WTC11 (cell line): ENCODE results near the gene NRSN1. TPM values are rescaled to one million over a fixed set of nuclear protein-coding genes. Genes with fewer than 3 reads are reported as not detected.

Experiments
- ATAC-seq: fragments of 200-7000 bp; cut with Tn5 transposase; 2 replicates; pipeline ENCODE4 v1.10.0; 2021; ENCODE audit warnings: mild to moderate bottlenecking, moderate library complexity
- CTCF ChIA-PET: fragments of 300-600 bp; sonication (Branson Sonifier 250); formaldehyde crosslinking; loops from one replicate; lab custom pipeline; 2021; ENCODE audit warnings: antibody characterized with exemption; lab: Charles Lee
- POLR2A ChIA-PET: fragments of 350-600 bp; sonication (Branson Sonifier 250); formaldehyde crosslinking; loops from one replicate; lab custom pipeline; 2021; ENCODE audit warnings: antibody characterized with exemption; lab: Charles Lee
- DNase-seq: peaks from one replicate; pipeline ENCODE4 v3.0.0; 2021; ENCODE audit warnings: low spot score
- H3K27ac Mint-ChIP-seq: 2 replicates; pipeline ENCODE4 v1.8.0; 2021; ENCODE audit warnings: mixed read lengths
- H3K27me3 Mint-ChIP-seq: 2 replicates; pipeline ENCODE4 v1.8.0; 2021; ENCODE audit warnings: low read depth, mild to moderate bottlenecking, moderate library complexity, mixed read lengths
- H3K36me3 Mint-ChIP-seq: 2 replicates; pipeline ENCODE4 v1.8.0; 2021; ENCODE audit warnings: mixed read lengths
- H3K4me1 Mint-ChIP-seq: 2 replicates; pipeline ENCODE4 v1.8.0; 2022; ENCODE audit warnings: mixed read lengths
- H3K4me3 Mint-ChIP-seq: 2 replicates; pipeline ENCODE4 v1.8.0; 2021; ENCODE audit warnings: mild to moderate bottlenecking, moderate library complexity, mixed read lengths
- H3K9me3 Mint-ChIP-seq: 2 replicates; pipeline ENCODE4 v1.8.0; 2021; ENCODE audit warnings: mixed read lengths
- CREM ChIP-seq: sonication (generic); formaldehyde crosslinking; IDR thresholded peaks from 2 replicates; pipeline ENCODE4 v1.8.1; 2022; ENCODE audit warnings: mild to moderate bottlenecking, missing genetic modification reagents, moderate library complexity
- GABPB1 ChIP-seq: sonication (generic); formaldehyde crosslinking; IDR thresholded peaks from 2 replicates; pipeline ENCODE4 v1.8.1; 2023; ENCODE audit warnings: mild to moderate bottlenecking, missing genetic modification reagents
- NFE2L1 ChIP-seq: sonication (generic); formaldehyde crosslinking; IDR thresholded peaks from 2 replicates; pipeline ENCODE4 v1.8.1; 2023; ENCODE audit warnings: missing genetic modification reagents
- NFYB ChIP-seq: sonication (generic); formaldehyde crosslinking; conservative IDR thresholded peaks from 2 replicates; pipeline ENCODE4 v1.8.0; 2022; ENCODE audit warnings: low read depth, missing genetic modification reagents
- NR3C1 ChIP-seq: sonication (generic); formaldehyde crosslinking; conservative IDR thresholded peaks from 2 replicates; pipeline ENCODE4 v1.8.1; 2023; ENCODE audit warnings: low read depth, mild to moderate bottlenecking, missing genetic modification reagents
- PRRX2 ChIP-seq: fragments of 250-450 bp; sonication (Bioruptor Pico); IDR thresholded peaks from 2 replicates; pipeline ENCODE4 v1.8.0; 2021; ENCODE audit warnings: mild to moderate bottlenecking
- ZNF317 ChIP-seq: sonication (generic); formaldehyde crosslinking; IDR thresholded peaks from 2 replicates; pipeline ENCODE4 v1.8.1; 2023; ENCODE audit warnings: low read depth, mild to moderate bottlenecking, moderate library complexity, missing genetic modification reagents, borderline replicate concordance
- ZNF671 ChIP-seq: fragments of 250-450 bp; sonication (Bioruptor Pico); IDR thresholded peaks from 2 replicates; pipeline ENCODE4 v1.8.0; 2021; ENCODE audit warnings: mild to moderate bottlenecking
- total RNA-seq: library from RNA; stranded (reverse); gene quantifications from 3 replicates; pipeline ENCODE4 v1.2.3, GENCODE V29; 2021
- TF ChIP-seq, protein P1 (sequence below): sonication (generic); formaldehyde crosslinking; IDR thresholded peaks from 2 replicates; pipeline ENCODE4 v1.8.0; 2022; ENCODE audit warnings: mild to moderate bottlenecking, missing genetic modification reagents
- TF ChIP-seq, protein P2 (sequence below): sonication (generic); formaldehyde crosslinking; IDR thresholded peaks from 2 replicates; pipeline ENCODE4 v1.8.0; 2022; ENCODE audit warnings: mild to moderate bottlenecking, missing genetic modification reagents
- TF ChIP-seq, protein P3 (sequence below): sonication (generic); formaldehyde crosslinking; IDR thresholded peaks from 2 replicates; pipeline ENCODE4 v1.8.1; 2023; ENCODE audit warnings: mild to moderate bottlenecking, moderate library complexity, missing genetic modification reagents
- TF ChIP-seq, protein P4 (sequence below): fragments of 250-450 bp; sonication (Bioruptor Pico); IDR thresholded peaks from 2 replicates; pipeline ENCODE4 v2.1.2; 2022; ENCODE audit warnings: mild to moderate bottlenecking, moderate library complexity
- TF ChIP-seq, protein P5 (sequence below): sonication (generic); formaldehyde crosslinking; IDR thresholded peaks from 2 replicates; pipeline ENCODE4 v1.8.1; 2023; ENCODE audit warnings: mild to moderate bottlenecking, missing genetic modification reagents
- TF ChIP-seq, protein P6 (sequence below): sonication (generic); formaldehyde crosslinking; IDR thresholded peaks from 2 replicates; pipeline ENCODE4 v1.8.1; 2022; ENCODE audit warnings: low read depth, mild to moderate bottlenecking, moderate library complexity, missing genetic modification reagents, borderline replicate concordance
- TF ChIP-seq, protein P7 (sequence below): sonication (generic); formaldehyde crosslinking; IDR thresholded peaks from 2 replicates; pipeline ENCODE4 v1.8.1; 2022; ENCODE audit warnings: missing genetic modification reagents, borderline replicate concordance

NRSN1 gene
- total RNA-seq, 1 experiment from 2014 or later, result not detected

DNA sequence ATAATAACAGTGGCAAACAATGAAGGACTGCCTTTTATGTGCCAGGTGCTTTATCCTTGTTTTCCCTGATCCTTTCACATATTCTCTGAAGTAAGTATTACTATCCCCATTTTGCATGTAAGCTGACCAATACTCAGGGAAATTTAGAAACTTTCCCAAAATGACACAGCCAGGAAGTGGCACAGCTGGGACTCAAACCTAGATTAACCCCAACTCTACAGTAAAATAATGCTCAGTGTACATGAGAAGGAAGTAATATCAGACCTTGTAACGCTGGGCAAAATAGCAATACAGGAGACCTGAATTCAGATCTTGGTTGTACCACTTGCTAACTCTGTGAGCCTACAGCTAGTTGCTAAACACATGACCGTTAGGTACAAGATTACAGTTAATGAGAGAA lies 26.8 kb upstream of the NRSN1 start (continued):
- TF ChIP-seq, protein P1, sequence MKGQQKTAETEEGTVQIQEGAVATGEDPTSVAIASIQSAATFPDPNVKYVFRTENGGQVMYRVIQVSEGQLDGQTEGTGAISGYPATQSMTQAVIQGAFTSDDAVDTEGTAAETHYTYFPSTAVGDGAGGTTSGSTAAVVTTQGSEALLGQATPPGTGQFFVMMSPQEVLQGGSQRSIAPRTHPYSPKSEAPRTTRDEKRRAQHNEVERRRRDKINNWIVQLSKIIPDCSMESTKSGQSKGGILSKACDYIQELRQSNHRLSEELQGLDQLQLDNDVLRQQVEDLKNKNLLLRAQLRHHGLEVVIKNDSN (CRISPR knock-in tag), result no peak
- TF ChIP-seq, protein P2, sequence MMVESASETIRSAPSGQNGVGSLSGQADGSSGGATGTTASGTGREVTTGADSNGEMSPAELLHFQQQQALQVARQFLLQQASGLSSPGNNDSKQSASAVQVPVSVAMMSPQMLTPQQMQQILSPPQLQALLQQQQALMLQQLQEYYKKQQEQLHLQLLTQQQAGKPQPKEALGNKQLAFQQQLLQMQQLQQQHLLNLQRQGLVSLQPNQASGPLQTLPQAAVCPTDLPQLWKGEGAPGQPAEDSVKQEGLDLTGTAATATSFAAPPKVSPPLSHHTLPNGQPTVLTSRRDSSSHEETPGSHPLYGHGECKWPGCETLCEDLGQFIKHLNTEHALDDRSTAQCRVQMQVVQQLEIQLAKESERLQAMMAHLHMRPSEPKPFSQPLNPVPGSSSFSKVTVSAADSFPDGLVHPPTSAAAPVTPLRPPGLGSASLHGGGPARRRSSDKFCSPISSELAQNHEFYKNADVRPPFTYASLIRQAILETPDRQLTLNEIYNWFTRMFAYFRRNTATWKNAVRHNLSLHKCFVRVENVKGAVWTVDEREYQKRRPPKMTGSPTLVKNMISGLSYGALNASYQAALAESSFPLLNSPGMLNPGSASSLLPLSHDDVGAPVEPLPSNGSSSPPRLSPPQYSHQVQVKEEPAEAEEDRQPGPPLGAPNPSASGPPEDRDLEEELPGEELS (CRISPR knock-in tag), result no peak
- no peak for TF ChIP-seq PRRX2 (CRISPR knock-in tag)
- TF ChIP-seq GABPB1 (CRISPR knock-in tag), result no peak
- no peak for TF ChIP-seq ZNF671 (CRISPR knock-in tag)
- TF ChIP-seq, protein P3, sequence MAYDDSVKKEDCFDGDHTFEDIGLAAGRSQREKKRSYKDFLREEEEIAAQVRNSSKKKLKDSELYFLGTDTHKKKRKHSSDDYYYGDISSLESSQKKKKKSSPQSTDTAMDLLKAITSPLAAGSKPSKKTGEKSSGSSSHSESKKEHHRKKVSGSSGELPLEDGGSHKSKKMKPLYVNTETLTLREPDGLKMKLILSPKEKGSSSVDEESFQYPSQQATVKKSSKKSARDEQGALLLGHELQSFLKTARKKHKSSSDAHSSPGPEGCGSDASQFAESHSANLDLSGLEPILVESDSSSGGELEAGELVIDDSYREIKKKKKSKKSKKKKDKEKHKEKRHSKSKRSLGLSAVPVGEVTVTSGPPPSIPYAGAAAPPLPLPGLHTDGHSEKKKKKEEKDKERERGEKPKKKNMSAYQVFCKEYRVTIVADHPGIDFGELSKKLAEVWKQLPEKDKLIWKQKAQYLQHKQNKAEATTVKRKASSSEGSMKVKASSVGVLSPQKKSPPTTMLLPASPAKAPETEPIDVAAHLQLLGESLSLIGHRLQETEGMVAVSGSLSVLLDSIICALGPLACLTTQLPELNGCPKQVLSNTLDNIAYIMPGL (CRISPR knock-in tag), result no peak
- TF ChIP-seq, all 79 proteins: peak for 0

DNA sequence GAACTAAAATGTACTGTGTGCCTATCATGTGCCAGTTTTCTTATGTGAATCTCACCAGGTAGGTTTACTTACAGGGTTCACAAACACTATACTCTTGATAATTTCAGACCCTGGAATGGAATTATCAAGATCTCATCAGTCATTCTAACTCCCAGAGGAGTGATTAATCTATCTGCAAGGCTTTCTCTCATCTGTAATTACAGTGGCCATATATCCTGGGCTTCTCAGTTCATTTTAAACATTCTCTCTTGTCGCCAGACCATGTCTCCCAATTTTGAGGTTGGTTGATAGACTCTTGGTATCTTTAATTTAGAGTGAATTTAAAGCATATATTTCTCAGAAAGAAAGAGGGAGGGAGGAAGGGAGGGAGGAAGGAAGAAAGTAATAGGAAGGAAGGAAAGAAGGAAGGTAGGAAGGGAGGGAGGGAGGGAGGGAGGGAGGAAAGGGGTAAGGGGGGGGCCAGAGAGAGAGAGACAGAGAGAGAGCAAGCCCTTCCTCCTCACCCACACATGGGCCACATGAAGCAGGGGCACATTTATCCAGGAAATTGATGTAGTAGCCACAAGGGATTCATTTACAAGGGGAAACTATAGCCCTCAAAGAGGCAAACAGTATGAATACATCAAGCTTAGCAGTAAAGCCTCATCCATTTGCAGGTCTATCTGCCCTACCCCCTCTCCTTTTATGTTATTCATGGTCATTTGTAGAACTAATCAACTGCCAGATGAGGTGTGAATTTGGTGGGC lies 25.8 kb upstream of the NRSN1 start:
- no peak overlapping the region for H3K27ac Mint-ChIP-seq
- DNase-seq (no peak), ATAC-seq (no peak)
- no peaks in the 10 kb centered on the region for H3K27me3 Mint-ChIP-seq
- no peak overlapping the region for H3K4me3 Mint-ChIP-seq
- H3K9me3 Mint-ChIP-seq, result peaks cover 4% of the 10 kb centered on the region; the same call in 1 of the 2 replicates
- ChIA-PET CTCF (no interaction called here), POLR2A (no interaction called here)
- H3K36me3 Mint-ChIP-seq, result no peaks in the 10 kb centered on the region
- TF ChIP-seq NR3C1 (CRISPR knock-in tag) (no peak), ZNF317 (CRISPR knock-in tag) (no peak)
- TF ChIP-seq, all 79 proteins: peak for 0
- H3K4me1 Mint-ChIP-seq, result no peaks in the 10 kb centered on the region; the same call in 1 of the 2 replicates

DNA sequence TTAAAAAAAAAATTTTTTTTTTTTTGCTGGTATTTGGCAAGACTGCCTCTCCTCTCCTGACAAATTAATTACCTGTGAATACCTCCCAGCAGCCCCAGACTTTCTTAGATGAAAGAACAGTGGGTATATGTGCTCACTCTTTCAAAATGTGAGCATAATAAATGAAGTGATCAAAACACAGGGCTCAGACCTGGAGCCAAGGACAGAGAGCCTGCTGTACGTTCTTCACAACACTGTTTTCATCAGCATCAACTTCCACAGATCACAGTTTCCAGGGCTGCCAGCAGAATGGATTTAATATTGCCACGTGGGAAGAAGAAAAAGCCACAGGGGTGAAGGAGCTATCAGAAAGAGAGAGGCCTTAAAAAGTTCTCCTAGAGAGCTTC lies 25.3 kb upstream of the NRSN1 start:
- Mint-ChIP-seq H3K9me3 (no peaks in the 10 kb centered on the region), H3K27ac (no peak overlapping the region), H3K27me3 (no peaks in the 10 kb centered on the region), H3K4me1 (no peaks in the 10 kb centered on the region; the same call in 1 of the 2 replicates), H3K4me3 (no peak overlapping the region), H3K36me3 (no peaks in the 10 kb centered on the region)
- DNase-seq (no peak), ATAC-seq (no peak)
- ChIA-PET POLR2A (no interaction called here), CTCF (no interaction called here)
- TF ChIP-seq, protein P2 (CRISPR knock-in tag), result no peak
- TF ChIP-seq NFE2L1 (CRISPR knock-in tag) (no peak), CREM (CRISPR knock-in tag) (no peak), NFYB (CRISPR knock-in tag) (no peak)
- TF ChIP-seq, protein P4, sequence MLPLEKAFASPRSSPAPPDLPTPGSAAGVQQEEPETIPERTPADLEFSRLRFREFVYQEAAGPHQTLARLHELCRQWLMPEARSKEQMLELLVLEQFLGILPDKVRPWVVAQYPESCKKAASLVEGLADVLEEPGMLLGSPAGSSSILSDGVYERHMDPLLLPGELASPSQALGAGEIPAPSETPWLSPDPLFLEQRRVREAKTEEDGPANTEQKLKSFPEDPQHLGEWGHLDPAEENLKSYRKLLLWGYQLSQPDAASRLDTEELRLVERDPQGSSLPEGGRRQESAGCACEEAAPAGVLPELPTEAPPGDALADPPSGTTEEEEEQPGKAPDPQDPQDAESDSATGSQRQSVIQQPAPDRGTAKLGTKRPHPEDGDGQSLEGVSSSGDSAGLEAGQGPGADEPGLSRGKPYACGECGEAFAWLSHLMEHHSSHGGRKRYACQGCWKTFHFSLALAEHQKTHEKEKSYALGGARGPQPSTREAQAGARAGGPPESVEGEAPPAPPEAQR, result no peak
- TF ChIP-seq, protein P5, sequence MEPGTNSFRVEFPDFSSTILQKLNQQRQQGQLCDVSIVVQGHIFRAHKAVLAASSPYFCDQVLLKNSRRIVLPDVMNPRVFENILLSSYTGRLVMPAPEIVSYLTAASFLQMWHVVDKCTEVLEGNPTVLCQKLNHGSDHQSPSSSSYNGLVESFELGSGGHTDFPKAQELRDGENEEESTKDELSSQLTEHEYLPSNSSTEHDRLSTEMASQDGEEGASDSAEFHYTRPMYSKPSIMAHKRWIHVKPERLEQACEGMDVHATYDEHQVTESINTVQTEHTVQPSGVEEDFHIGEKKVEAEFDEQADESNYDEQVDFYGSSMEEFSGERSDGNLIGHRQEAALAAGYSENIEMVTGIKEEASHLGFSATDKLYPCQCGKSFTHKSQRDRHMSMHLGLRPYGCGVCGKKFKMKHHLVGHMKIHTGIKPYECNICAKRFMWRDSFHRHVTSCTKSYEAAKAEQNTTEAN (CRISPR knock-in tag), result no peak
- TF ChIP-seq, protein P6, sequence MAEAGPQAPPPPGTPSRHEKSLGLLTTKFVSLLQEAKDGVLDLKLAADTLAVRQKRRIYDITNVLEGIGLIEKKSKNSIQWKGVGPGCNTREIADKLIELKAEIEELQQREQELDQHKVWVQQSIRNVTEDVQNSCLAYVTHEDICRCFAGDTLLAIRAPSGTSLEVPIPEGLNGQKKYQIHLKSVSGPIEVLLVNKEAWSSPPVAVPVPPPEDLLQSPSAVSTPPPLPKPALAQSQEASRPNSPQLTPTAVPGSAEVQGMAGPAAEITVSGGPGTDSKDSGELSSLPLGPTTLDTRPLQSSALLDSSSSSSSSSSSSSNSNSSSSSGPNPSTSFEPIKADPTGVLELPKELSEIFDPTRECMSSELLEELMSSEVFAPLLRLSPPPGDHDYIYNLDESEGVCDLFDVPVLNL (CRISPR knock-in tag), result no peak
- TF ChIP-seq, protein P7, sequence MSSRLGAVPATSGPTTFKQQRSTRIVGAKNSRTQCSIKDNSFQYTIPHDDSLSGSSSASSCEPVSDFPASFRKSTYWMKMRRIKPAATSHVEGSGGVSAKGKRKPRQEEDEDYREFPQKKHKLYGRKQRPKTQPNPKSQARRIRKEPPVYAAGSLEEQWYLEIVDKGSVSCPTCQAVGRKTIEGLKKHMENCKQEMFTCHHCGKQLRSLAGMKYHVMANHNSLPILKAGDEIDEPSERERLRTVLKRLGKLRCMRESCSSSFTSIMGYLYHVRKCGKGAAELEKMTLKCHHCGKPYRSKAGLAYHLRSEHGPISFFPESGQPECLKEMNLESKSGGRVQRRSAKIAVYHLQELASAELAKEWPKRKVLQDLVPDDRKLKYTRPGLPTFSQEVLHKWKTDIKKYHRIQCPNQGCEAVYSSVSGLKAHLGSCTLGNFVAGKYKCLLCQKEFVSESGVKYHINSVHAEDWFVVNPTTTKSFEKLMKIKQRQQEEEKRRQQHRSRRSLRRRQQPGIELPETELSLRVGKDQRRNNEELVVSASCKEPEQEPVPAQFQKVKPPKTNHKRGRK (CRISPR knock-in tag), result no peak
